Left kidney (tissue), 2 donors: ENCODE results near the gene FXYD7. TPM values are rescaled to one million over a fixed set of nuclear protein-coding genes. Genes with fewer than 3 reads are reported as not detected.
"Not testable (repeated sequence)": the region's sequence is repeated elsewhere in the genome, so short reads cannot be mapped to it uniquely, and the experiment has no call there.

Experiments used
- DNase-seq: peaks from one replicate; pipeline ENCODE4 v3.0.0-alpha.2; 2013
- polyA plus RNA-seq: library from polyadenylated mRNA; unstranded; fragments of 120-200 nt; gene quantifications from one replicate; pipeline ENCODE4 v1.2.1, GENCODE V29; 2013; ENCODE audit not compliant: insufficient read length

FXYD7 gene
- polyA plus RNA-seq, 1 donor: 0.58 TPM

- DNase-seq: no peak
Observed at GRCh38 chr19:35165200-35166058, 22.4 kb downstream of the FXYD7 start.

- DNase-seq: no peak
Observed at GRCh38 chr19:35166100-35167063, 23.3 kb downstream of the FXYD7 start.

- DNase-seq: no peak
Observed at GRCh38 chr19:35167251-35168119, 24.4 kb downstream of the FXYD7 start.

GRCh38 chr19:35168196-35168595 is 25.1 kb downstream of the FXYD7 start:
- DNase-seq: no peak

DNA sequence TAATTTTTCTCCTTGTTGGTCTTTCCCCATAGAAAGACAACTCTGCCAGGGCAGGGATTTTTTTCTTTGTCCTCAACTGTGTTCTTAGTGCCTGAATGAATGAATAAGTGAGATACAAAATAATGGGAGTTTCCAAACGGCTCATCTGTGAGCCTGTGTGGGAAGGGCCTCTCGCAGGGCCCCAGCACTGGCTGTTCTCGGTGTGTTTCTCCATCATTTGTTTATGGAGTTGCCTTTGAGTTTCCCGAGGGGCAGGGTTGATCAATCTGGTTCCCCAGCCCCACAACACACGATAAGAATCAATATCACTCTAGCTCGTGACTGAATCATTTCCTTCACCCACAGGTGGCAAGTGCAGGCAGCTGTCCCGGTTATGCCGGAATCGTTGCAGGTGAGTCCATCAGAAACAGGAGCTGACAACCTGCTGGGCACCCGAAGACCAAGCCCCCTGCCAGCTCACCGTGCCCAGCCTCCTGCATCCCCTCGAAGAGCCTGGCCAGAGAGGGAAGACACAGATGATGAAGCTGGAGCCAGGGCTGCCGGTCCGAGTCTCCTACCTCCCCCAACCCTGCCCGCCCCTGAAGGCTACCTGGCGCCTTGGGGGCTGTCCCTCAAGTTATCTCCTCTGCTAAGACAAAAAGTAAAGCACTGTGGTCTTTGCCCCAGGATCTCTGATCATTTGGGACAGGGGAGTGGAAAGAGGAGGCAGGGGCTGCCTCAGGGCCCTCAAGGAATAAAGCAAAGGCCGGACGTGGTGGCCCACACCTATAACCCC is 26.4 kb downstream of the FXYD7 start:
- no peak for DNase-seq

DNA sequence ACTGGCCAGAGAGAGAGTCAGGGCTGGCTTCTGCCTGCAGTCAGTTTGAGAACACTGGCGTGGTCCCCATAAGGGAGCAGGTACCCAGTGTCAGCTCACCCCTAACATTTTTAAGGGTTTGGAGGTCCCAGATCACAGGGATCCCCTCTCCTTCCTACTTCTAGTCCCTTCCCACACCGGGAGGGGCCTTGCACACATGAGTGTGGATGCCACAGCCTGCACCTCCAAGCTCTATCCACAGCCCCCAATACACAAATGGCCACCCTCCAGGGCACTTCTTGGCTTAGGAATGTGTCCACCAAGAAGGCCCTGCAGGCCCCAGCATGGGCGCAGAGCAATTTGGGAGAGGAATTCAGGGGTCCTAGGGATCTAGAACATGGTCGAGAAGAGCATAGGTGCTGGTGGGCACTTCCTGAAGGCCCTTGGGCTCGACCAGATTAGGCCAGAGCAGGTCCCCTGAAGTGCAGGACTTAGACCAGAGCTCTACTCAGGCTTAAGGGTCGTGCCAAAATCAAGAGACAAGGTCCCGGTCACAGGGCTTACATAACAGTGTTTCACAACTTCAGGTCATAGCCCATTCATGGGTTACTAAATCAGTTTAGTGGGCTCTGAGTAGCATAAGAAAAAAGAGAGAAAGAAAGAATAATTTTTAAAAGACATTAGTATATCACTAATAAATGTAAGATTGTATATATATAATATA is 27.5 kb downstream of the FXYD7 start:
- no peak for DNase-seq

DNA sequence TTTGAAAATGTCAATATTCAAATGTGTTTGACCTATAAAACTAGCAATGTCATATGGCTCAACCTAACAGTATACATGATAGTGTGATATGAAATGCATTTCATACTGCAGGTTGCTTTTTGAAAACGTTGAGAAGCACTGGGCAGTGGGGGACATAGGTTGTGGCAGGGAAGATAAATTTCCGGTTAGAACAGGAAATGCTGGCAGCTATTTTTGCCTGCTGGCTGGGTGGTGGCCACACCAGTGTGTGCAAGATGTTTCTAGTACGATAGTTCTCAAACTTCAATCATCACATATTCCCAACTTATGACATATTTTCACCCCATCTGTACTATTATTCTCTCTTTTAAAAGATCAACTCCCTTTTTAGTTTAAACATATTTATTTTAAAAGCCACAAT is 28.7 kb downstream of the FXYD7 start:
- no peak for DNase-seq

DNA sequence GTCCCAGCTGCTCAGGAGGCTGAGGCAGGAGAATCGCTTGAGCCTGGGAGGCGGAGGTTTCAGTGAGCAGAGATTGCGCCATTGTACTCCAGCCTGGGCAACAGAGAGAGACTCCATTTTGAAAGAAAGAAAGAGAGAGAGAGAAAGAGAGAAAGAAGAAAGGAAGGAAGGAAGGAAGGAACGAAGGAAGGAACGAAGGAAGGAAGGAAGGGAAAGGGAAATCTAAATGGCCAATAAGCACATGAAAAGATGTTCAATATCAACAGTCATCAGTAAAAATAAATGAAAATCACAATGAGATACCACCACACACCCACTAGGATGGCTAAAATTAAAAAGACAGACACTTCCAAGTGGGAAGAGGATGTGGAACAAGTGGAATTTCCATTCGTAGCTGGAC is 31.2 kb downstream of the FXYD7 start:
- no peak for DNase-seq

DNA sequence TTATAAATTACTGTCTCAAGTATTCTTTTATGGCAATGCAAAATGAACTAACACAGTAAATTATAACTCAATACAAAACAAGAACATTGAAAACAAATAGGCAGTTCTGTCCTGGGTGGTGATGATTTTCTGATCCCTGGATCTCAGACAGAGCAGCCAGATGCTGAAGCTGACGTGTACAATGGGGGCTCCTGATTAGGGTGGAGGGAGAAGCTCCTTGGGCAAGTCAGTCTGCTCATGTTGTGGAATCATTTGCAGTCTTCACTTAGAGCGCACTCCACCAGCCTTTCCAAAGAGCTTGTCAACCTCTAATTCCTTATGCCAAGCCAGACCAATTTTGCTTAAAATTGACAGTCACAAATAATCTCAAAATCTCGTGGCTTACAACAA is 33.1 kb downstream of the FXYD7 start:
- no peak for DNase-seq

DNA sequence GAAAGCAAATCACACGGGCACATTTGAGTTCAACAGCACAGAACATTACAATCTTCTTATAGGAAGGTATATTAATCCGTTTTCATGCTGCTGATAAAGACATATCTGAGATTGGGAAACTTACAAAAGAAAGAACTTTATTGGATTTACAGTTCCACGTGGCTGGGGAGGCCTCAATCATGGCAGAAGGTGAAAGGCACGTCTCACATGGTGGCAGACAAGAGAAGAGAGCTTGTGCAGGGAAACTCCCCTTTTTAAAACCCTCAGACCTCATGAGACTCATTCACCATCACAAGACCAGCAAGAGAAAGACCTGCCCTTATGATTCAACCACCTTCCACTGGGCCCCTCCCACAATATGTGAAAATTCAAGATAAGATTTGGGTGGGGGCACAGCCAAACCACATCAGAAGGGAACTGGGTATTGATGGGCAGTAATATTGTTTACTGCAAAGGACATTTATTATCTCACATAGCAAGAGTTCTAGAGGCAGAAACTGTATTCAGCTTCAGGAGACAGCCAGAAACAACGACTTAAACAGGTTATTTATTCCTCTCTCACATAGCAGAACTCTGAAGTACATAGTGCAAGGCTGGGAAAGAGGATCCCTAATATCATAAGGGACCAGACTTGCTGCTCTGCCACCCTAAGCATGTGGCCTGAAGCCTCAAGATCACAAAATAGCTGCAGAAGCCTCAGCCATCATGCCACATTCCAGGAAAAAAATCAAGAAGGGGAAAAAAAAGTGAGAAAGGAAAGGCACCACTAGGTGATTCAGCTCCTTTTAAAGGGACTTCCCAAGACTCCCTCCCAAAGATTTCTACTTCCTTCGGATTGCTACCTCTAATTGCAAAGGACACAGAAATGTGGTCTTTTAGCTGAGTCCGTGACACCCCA is 34.6 kb downstream of the FXYD7 start:
- DNase-seq: no peak

- DNase-seq: no peak
Observed at GRCh38 chr19:35178701-35179100, 35.6 kb downstream of the FXYD7 start.

DNA sequence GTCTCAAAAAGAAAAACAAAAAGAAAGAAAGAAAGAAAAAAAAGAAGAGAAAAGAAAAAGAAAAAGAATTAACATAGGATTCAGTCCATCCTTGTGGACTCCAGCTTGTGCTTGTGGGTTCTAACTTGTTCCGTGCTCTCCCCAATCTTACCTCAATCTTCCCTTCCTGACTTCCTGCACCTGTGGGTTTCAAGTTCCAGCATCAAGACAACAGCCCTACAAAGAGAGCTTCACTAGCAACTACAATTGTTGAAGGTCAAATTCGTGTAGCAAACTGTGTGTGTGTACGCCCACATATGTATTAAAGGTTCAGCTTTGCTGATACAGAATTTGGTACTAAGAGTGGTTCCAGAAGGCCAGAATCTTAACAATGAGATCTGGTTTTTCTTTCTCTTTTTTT is 36.8 kb downstream of the FXYD7 start:
- no peak for DNase-seq

DNA sequence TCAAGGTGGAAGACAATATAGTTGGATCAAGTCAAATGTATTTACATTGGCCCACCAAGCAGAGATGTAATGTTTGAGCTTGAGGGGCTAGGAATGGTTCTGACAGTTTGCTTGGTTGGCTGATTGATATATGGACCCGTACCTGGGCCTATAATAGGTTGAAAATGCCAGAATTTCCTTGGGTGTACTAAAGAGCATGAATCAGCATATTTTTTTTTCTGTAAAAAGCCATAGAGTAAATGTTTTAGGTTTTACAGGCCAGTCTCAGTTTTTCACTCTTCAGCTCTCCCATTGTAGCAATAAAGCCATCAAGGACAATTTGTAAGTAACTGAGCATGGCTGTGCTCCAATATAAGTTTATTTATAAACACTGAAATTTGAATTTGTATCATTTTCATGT is 38.3 kb downstream of the FXYD7 start:
- no peak for DNase-seq

GRCh38 chr19:35184267-35184666 is 41.2 kb downstream of the FXYD7 start:
- no peak for DNase-seq

DNA sequence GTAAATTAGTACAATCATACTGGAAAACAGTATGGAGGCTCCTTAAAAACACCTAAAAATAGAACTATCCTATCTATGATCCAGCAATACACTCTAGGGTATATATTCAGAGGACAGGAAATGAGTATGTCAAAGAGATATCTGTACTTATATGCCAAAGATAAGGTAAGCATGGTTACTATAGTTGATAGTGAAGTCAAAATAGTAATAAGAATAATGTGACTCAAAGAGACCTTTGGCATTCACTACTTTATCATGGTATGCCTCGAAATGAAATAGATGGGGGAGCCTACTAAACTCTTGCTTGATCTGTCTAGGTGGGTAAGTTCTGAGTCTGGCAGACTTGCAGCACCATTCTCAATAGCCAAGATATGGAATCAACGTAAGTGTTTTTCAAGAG is 41.8 kb downstream of the FXYD7 start:
- no peak for DNase-seq

- DNase-seq: no peak
Observed at GRCh38 chr19:35194012-35194984, 51.2 kb downstream of the FXYD7 start.

DNA sequence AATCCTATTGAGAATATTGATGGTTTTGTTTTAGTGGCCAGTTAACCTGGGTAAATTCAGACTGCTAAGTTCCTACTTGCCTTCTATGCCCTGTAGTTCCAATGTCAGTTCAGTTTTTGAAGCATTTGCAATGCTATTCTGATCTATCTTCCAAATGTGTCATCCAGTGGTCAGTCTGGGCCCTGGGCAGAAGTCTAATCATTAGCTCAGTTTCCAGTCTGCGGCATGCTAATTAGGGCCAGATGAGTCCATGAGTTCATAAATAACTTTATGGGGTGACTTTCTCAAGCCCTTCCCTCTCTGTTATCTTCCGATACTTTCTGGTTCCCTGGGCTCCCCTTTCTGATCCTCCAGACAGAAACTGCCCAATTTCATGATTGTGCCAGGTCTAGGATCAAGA is 52.8 kb downstream of the FXYD7 start:
- no peak for DNase-seq

DNA sequence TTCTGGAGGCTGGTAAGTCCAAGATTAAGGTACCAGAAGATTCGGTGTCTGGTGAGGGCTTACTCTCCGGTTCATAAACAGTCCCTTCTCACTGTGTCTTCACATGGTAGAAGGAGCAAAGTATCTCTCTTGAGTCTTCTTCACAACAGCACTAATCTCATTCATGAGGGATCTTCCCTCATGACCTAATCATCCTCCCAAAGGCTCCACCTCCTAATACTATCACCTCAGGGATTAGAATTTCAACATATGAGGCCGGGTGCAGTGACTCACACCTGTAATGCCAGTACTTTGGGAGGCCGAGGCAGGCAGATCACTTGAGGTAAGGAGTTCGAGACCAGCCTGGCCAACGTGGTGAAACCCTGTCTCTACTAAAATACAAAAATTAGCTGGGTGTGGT is 53.8 kb downstream of the FXYD7 start:
- not testable (repeated sequence) for DNase-seq
